H9 (cell line): ENCODE results near the gene ABCF2. TPM values are rescaled to one million over a fixed set of nuclear protein-coding genes. Genes with fewer than 3 reads are reported as not detected.

Experiments used
- DNase-seq: peaks from one replicate; pipeline ENCODE4 v3.0.0-alpha.2; 2017
- H2AFZ ChIP-seq: one replicate; pipeline ENCODE4 v1.6.1; 2013; ENCODE audit warnings: mild to moderate bottlenecking, low read length, control low read depth, moderate library complexity
- H2AK5ac ChIP-seq: 2 replicates; pipeline ENCODE4 v1.6.1; 2013; ENCODE audit warnings: low read length, control low read depth, mixed read lengths; ENCODE audit not compliant: insufficient read length
- H2BK120ac ChIP-seq: one replicate; pipeline ENCODE4 v1.6.1; 2013; ENCODE audit warnings: low read depth, mild to moderate bottlenecking, low read length, control low read depth, inconsistent platforms; ENCODE audit not compliant: poor library complexity, severe bottlenecking
- H2BK12ac ChIP-seq: 2 replicates; pipeline ENCODE4 v1.6.1; 2013; ENCODE audit warnings: low read length, control low read depth, mixed read lengths, low read depth; ENCODE audit not compliant: insufficient read length
- H2BK15ac ChIP-seq: 2 replicates; pipeline ENCODE4 v1.6.1; 2013; ENCODE audit warnings: low read depth, low read length, control low read depth
- H2BK20ac ChIP-seq: one replicate; pipeline ENCODE4 v1.6.1; 2013; ENCODE audit warnings: low read depth, mild to moderate bottlenecking, low read length, control low read depth, inconsistent platforms; ENCODE audit not compliant: poor library complexity, severe bottlenecking
- H2BK5ac ChIP-seq: 2 replicates; pipeline ENCODE4 v1.6.1; 2013; ENCODE audit warnings: low read length, control low read depth, mixed read lengths; ENCODE audit not compliant: insufficient read length
- H3K14ac ChIP-seq: 2 replicates; pipeline ENCODE4 v1.6.1; 2013; ENCODE audit warnings: low read length, control low read depth; ENCODE audit not compliant: insufficient read depth
- H3K18ac ChIP-seq: 2 replicates; pipeline ENCODE4 v1.6.1; 2013; ENCODE audit warnings: low read depth, mild to moderate bottlenecking, mixed read lengths, low read length, control low read depth; ENCODE audit not compliant: insufficient read length
- H3K23ac ChIP-seq: 2 replicates; pipeline ENCODE4 v1.6.1; 2013; ENCODE audit warnings: low read length, control low read depth, mixed read lengths, low read depth; ENCODE audit not compliant: insufficient read length
- H3K23me2 ChIP-seq: 2 replicates; pipeline ENCODE4 v1.6.1; 2013; ENCODE audit warnings: low read depth, mild to moderate bottlenecking, mixed read lengths, low read length, control low read depth; ENCODE audit not compliant: insufficient read length, poor library complexity, severe bottlenecking
- H3K27ac ChIP-seq: 2 replicates; pipeline ENCODE4 v1.5.1; 2013; ENCODE audit warnings: low read length, control low read depth, mixed read lengths, low read depth; ENCODE audit not compliant: insufficient read length
- H3K27me3 ChIP-seq: 2 replicates; pipeline ENCODE4 v1.6.1; 2013; ENCODE audit warnings: low read length, control low read depth, inconsistent platforms; ENCODE audit not compliant: insufficient read depth
- H3K4ac ChIP-seq: 2 replicates; pipeline ENCODE4 v1.6.1; 2013; ENCODE audit warnings: low read depth, mild to moderate bottlenecking, control low read depth, inconsistent platforms, low read length, moderate library complexity
- H3K4me1 ChIP-seq: 2 replicates; pipeline ENCODE4 v1.6.1; 2013; ENCODE audit warnings: low read length, control low read depth, inconsistent platforms; ENCODE audit not compliant: insufficient read depth
- H3K4me2 ChIP-seq: 2 replicates; pipeline ENCODE4 v1.6.1; 2013; ENCODE audit warnings: low read length, control low read depth, mixed read lengths; ENCODE audit not compliant: insufficient read length, insufficient read depth
- H3K56ac ChIP-seq: 2 replicates; pipeline ENCODE4 v1.6.1; 2013; ENCODE audit warnings: low read depth, mild to moderate bottlenecking, mixed read lengths, low read length, control low read depth; ENCODE audit not compliant: insufficient read length
- H3K79me1 ChIP-seq: 2 replicates; pipeline ENCODE4 v1.6.1; 2013; ENCODE audit warnings: low read depth, mild to moderate bottlenecking, moderate library complexity, low read length, control low read depth, inconsistent platforms; ENCODE audit not compliant: insufficient read depth, poor library complexity, severe bottlenecking
- H3K79me2 ChIP-seq: 2 replicates; pipeline ENCODE4 v1.6.1; 2013; ENCODE audit warnings: low read length, control low read depth, inconsistent platforms; ENCODE audit not compliant: insufficient read depth
- H3K9ac ChIP-seq: 2 replicates; pipeline ENCODE4 v1.6.1; 2013; ENCODE audit warnings: low read length, control low read depth, mixed read lengths; ENCODE audit not compliant: insufficient read length; ENCODE audit errors: extremely low read depth
- H3K9me3 ChIP-seq: one replicate; pipeline ENCODE4 v1.6.1; 2013; ENCODE audit warnings: low read depth, low read length, inconsistent platforms; ENCODE audit not compliant: control insufficient read depth
- H3T11ph ChIP-seq: one replicate; pipeline ENCODE4 v1.6.1; 2013; ENCODE audit warnings: mild to moderate bottlenecking, low read length, control low read depth, inconsistent platforms
- H4K20me1 ChIP-seq: one replicate; pipeline ENCODE4 v1.6.1; 2013; ENCODE audit not compliant: control insufficient read depth, insufficient read length, insufficient read depth
- H4K5ac ChIP-seq: 2 replicates; pipeline ENCODE4 v1.6.1; 2013; ENCODE audit warnings: low read depth, mild to moderate bottlenecking, mixed read lengths, low read length, control low read depth; ENCODE audit not compliant: insufficient read length
- H4K8ac ChIP-seq: replicated peaks from 2 replicates; pipeline ENCODE4 v1.6.1; 2013; ENCODE audit warnings: low read length, control low read depth, mixed read lengths, low read depth; ENCODE audit not compliant: insufficient read length
- H4K91ac ChIP-seq: 2 replicates; pipeline ENCODE4 v1.6.1; 2013; ENCODE audit warnings: low read depth, mild to moderate bottlenecking, moderate library complexity, mixed read lengths, low read length, control low read depth; ENCODE audit not compliant: insufficient read length
- H3K27ac Mint-ChIP-seq, 3 experiments: 2 replicates in 2 of 3; 3 replicates in 1 of 3; pipeline ENCODE4 v1.8.0; 2020 to 2021; ENCODE audit warnings: mixed read lengths in 3 of 3, mild to moderate bottlenecking in 1 of 3, moderate library complexity in 1 of 3
- H3K27me3 Mint-ChIP-seq: 2 replicates; pipeline ENCODE4 v1.8.0; 2021; ENCODE audit warnings: low read depth, mild to moderate bottlenecking, moderate library complexity, mixed read lengths
- H3K36me3 Mint-ChIP-seq, 3 experiments: 2 replicates in 2 of 3; 3 replicates in 1 of 3; pipeline ENCODE4 v1.8.0; 2020 to 2021; ENCODE audit warnings: low read depth in 3 of 3, mixed read lengths in 3 of 3; ENCODE audit not compliant: insufficient read depth in 1 of 3
- H3K4me1 Mint-ChIP-seq, 2 experiments: 2 replicates each; pipeline ENCODE4 v1.8.0; 2020; ENCODE audit warnings: mixed read lengths in 2 of 2
- H3K4me3 Mint-ChIP-seq, 2 experiments: 2 replicates in 1 of 2; 3 replicates in 1 of 2; pipeline ENCODE4 v1.8.0; 2020 to 2021; ENCODE audit warnings: mild to moderate bottlenecking in 2 of 2, mixed read lengths in 2 of 2, moderate library complexity in 1 of 2
- H3K9me3 Mint-ChIP-seq, 2 experiments: 2 replicates in 1 of 2; 3 replicates in 1 of 2; pipeline ENCODE4 v1.8.0; 2020; ENCODE audit warnings: mild to moderate bottlenecking in 2 of 2, mixed read lengths in 2 of 2, moderate library complexity in 1 of 2
- WGBS: extraction: QIAGEN DNeasy Blood & Tissue Kit; methylation state at CpG from one replicate; pipeline ENCODE4 v1.1.7; 2013; ENCODE audit warnings: missing lambda C conversion rate, low lambda C conversion rate, mixed read lengths; ENCODE audit not compliant: insufficient read length; ENCODE audit errors: extremely low coverage; 5-methylcytosine and 5-hydroxymethylcytosine counted together
- total RNA-seq: library from RNA; stranded (reverse); gene quantifications from 2 replicates; pipeline ENCODE4 v1.2.1, GENCODE V29; 2021
- TF ChIP-seq, protein P1 (sequence below): fragments of 200-600 bp; sonication (generic); conservative IDR thresholded peaks from 3 replicates; pipeline ENCODE4 v1.8.0; 2021; ENCODE audit warnings: antibody characterized with exemption, mild to moderate bottlenecking

ABCF2 gene
- total RNA-seq, 1 experiment from 2014 or later = 70.1 TPM

DNA sequence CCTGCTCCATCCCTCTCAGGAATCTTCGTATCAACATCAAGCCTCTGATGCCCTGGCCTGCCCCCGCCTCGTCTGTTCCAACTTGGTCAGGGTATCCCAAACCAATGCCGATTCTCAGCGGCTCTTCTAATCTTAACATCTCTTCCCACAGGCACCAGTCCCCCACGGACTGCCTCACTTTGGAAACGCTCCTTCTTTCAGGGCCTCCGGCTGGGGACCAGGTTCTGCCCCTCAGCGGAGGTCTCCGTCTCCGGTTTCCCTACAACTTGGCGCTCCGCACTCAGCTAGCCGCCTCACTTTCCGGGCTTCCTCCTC lies 488 bp downstream of the ABCF2 start:
- Mint-ChIP-seq H3K36me3 (peaks cover 27 to 46% (median 37%) of the 10 kb centered on the region in 3 experiments; a peak in 6 of 7 replicates), H3K4me3 (peak overlapping the region; percentile 97 to 98), H3K4me1 (peaks cover 24 to 27% of the 10 kb centered on the region in 2 experiments), H3K27me3 (no peaks in the 10 kb centered on the region; the same call in 1 of the 2 replicates), H3K27ac (peak overlapping the region in 2 of 3 experiments; percentile 94 to 95; a peak in 5 of 7 replicates), H3K9me3 (no peaks in the 10 kb centered on the region)
- Histone ChIP-seq H4K5ac (no peak overlapping the region), H2AK5ac (no peak overlapping the region), H3K23me2 (peaks cover 7% of the 10 kb centered on the region), H3K56ac (no peak overlapping the region), H2BK120ac (no peak overlapping the region), H4K20me1 (no peaks in the 10 kb centered on the region), H2AFZ (no peak overlapping the region), H3T11ph (no peak overlapping the region), H3K4me1 (no peaks in the 10 kb centered on the region; the same call in 1 of the 2 replicates), H3K27ac (no peak overlapping the region), H2BK5ac (no peak overlapping the region), H2BK12ac (no peak overlapping the region), H2BK20ac (no peak overlapping the region), H3K18ac (no peak overlapping the region), H3K9ac (peak overlapping the region; percentile 52), H3K4me2 (peak overlapping the region; percentile 76), H4K8ac (no peak overlapping the region), H3K79me2 (peaks cover 3% of the 10 kb centered on the region; the same call in 1 of the 2 replicates), H3K79me1 (no peaks in the 10 kb centered on the region), H3K4ac (no peak overlapping the region), H3K9me3 (no peaks in the 10 kb centered on the region), H3K27me3 (no peaks in the 10 kb centered on the region), H3K14ac (no peak overlapping the region), H3K23ac (no peak overlapping the region), H2BK15ac (no peak overlapping the region), H4K91ac (no peak overlapping the region)
- TF ChIP-seq, protein P1, sequence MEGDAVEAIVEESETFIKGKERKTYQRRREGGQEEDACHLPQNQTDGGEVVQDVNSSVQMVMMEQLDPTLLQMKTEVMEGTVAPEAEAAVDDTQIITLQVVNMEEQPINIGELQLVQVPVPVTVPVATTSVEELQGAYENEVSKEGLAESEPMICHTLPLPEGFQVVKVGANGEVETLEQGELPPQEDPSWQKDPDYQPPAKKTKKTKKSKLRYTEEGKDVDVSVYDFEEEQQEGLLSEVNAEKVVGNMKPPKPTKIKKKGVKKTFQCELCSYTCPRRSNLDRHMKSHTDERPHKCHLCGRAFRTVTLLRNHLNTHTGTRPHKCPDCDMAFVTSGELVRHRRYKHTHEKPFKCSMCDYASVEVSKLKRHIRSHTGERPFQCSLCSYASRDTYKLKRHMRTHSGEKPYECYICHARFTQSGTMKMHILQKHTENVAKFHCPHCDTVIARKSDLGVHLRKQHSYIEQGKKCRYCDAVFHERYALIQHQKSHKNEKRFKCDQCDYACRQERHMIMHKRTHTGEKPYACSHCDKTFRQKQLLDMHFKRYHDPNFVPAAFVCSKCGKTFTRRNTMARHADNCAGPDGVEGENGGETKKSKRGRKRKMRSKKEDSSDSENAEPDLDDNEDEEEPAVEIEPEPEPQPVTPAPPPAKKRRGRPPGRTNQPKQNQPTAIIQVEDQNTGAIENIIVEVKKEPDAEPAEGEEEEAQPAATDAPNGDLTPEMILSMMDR = no peak
- no peak for DNase-seq
- WGBS = no CpG with 5 or more reads among the region's 15 CpGs
